PC-3 (cell line): ENCODE data around the gene SLC38A4. TPM values are rescaled to one million over a fixed set of nuclear protein-coding genes. Genes with fewer than 3 reads are reported as not detected.
A peak's percentile ranks its signal among the peaks of the same experiment; 100 is the strongest.

Source experiments
- ATAC-seq: fragments of 200-7000 bp; cut with Tn5 transposase; 2 replicates; pipeline ENCODE4 v1.9.1; 2020; ENCODE audit warnings: mild to moderate bottlenecking, moderate library complexity
- BruUV-seq: library from RNA; stranded (reverse); fragments of 400-500 nt; replicated peaks from 2 replicates; lab custom pipeline; 2021; lab: Mats Ljungman, UMichigan
- CTCF ChIA-PET: fragments of 300-600 bp; sonication (Branson Sonifier 250); formaldehyde crosslinking; loops from one replicate; lab custom pipeline; 2022; ENCODE audit warnings: antibody characterized with exemption; lab: Charles Lee
- POLR2A ChIA-PET: fragments of 300-600 bp; sonication (Branson Sonifier 250); formaldehyde crosslinking; loops from one replicate; lab custom pipeline; 2022; ENCODE audit warnings: antibody characterized with exemption; ENCODE audit not compliant: unreplicated experiment; lab: Charles Lee
- DNase-seq: peaks from one replicate; pipeline ENCODE4 v3.0.0-alpha.2; 2015
- H2AFZ ChIP-seq: fragments of 300-600 bp; sonication (generic); 2 replicates; pipeline ENCODE4 v1.6.0; 2016; ENCODE audit warnings: antibody characterized with exemption, low read length
- H3F3A ChIP-seq: fragments of 300-600 bp; sonication (generic); one replicate; pipeline ENCODE4 v1.6.0; 2017; ENCODE audit warnings: antibody characterized with exemption, low read length, control low read depth, mild to moderate bottlenecking; ENCODE audit not compliant: unreplicated experiment
- H3K27ac ChIP-seq: fragments of 300-600 bp; sonication (generic); 2 replicates; pipeline ENCODE4 v1.5.1; 2016; ENCODE audit warnings: mild to moderate bottlenecking, low read length
- H3K27me3 ChIP-seq: fragments of 300-600 bp; sonication (generic); 2 replicates; pipeline ENCODE4 v1.6.1; 2016; ENCODE audit warnings: low read length, mixed read lengths
- H3K36me3 ChIP-seq: fragments of 300-600 bp; sonication (generic); 2 replicates; pipeline ENCODE4 v1.6.1; 2016; ENCODE audit warnings: low read depth, mixed run types, low read length, mixed read lengths
- H3K4me1 ChIP-seq: fragments of 300-600 bp; sonication (generic); 2 replicates; pipeline ENCODE4 v1.5.1; 2016; ENCODE audit warnings: low read length; ENCODE audit not compliant: insufficient read depth
- H3K4me2 ChIP-seq: fragments of 300-600 bp; sonication (generic); 2 replicates; pipeline ENCODE4 v1.6.0; 2016; ENCODE audit warnings: low read length
- H3K4me3 ChIP-seq: fragments of 300-600 bp; sonication (generic); 2 replicates; pipeline ENCODE4 v1.5.1; 2016; ENCODE audit warnings: mild to moderate bottlenecking, low read length, mixed read lengths
- H3K79me2 ChIP-seq: fragments of 300-600 bp; sonication (generic); 2 replicates; pipeline ENCODE4 v1.6.1; 2017; ENCODE audit warnings: low read length, mixed read lengths
- H3K9ac ChIP-seq: fragments of 300-600 bp; sonication (generic); 2 replicates; pipeline ENCODE4 v1.6.0; 2016; ENCODE audit warnings: mild to moderate bottlenecking, low read length
- H3K9me2 ChIP-seq: fragments of 300-600 bp; sonication (generic); replicated peaks from 2 replicates; pipeline ENCODE4 v1.6.1; 2016; ENCODE audit warnings: mixed run types, low read length, mixed read lengths
- H3K9me3 ChIP-seq: fragments of 300-600 bp; sonication (generic); 2 replicates; pipeline ENCODE4 v1.6.1; 2016; ENCODE audit warnings: low read length, mixed read lengths
- H4K20me1 ChIP-seq: fragments of 300-600 bp; sonication (generic); 2 replicates; pipeline ENCODE4 v1.6.1; 2016; ENCODE audit warnings: low read length, mixed read lengths
- EZH2 ChIP-seq: fragments of 300-600 bp; sonication (generic); IDR thresholded peaks from one replicate; pipeline ENCODE4 v1.6.1; 2017; ENCODE audit warnings: antibody characterized with exemption, mild to moderate bottlenecking, low read length; ENCODE audit not compliant: unreplicated experiment
- EZH2phosphoT487 ChIP-seq: fragments of 300-600 bp; sonication (generic); IDR thresholded peaks from 2 replicates; pipeline ENCODE4 v1.6.1; 2018; ENCODE audit warnings: mild to moderate bottlenecking, antibody characterized with exemption, low read length, borderline replicate concordance
- intact Hi-C: fragments of 100-400 bp; cut with micrococcal nuclease; formaldehyde crosslinking; loops from 2 replicates; pipeline ENCODE4 v1.9.0; 2023
- total RNA-seq: library from RNA; depleted of rRNA; stranded (reverse); fragments of >200 nt; gene quantifications from 2 replicates; pipeline ENCODE4 v1.2.3, GENCODE V29; 2014
- TF ChIP-seq, protein P1 (sequence below): fragments of 300-600 bp; sonication (generic); conservative IDR thresholded peaks from 2 replicates; pipeline ENCODE4 v1.5.1; 2017; ENCODE audit warnings: antibody characterized with exemption, low read depth, mild to moderate bottlenecking, low read length

The SLC38A4 gene
- total RNA-seq, 1 experiment from 2014 or later, result not detected

- BruUV-seq, result no TSS peak
- Histone ChIP-seq H3K4me2 (no peak overlapping the region), H3K4me1 (no peaks in the 10 kb centered on the region), H3K9me2 (no peaks in the 10 kb centered on the region), H3K79me2 (no peaks in the 10 kb centered on the region), H3K27ac (no peak overlapping the region), H3K4me3 (no peak overlapping the region), H4K20me1 (no peaks in the 10 kb centered on the region), H3K36me3 (no peaks in the 10 kb centered on the region), H3F3A (no peaks in the 10 kb centered on the region), H2AFZ (no peak overlapping the region), H3K27me3 (no peaks in the 10 kb centered on the region), H3K9ac (no peak overlapping the region), H3K9me3 (no peaks in the 10 kb centered on the region)
- ATAC-seq (no peak), DNase-seq (peak; percentile 7)
- TF ChIP-seq EZH2phosphoT487, result no peak
- TF ChIP-seq, protein P1, sequence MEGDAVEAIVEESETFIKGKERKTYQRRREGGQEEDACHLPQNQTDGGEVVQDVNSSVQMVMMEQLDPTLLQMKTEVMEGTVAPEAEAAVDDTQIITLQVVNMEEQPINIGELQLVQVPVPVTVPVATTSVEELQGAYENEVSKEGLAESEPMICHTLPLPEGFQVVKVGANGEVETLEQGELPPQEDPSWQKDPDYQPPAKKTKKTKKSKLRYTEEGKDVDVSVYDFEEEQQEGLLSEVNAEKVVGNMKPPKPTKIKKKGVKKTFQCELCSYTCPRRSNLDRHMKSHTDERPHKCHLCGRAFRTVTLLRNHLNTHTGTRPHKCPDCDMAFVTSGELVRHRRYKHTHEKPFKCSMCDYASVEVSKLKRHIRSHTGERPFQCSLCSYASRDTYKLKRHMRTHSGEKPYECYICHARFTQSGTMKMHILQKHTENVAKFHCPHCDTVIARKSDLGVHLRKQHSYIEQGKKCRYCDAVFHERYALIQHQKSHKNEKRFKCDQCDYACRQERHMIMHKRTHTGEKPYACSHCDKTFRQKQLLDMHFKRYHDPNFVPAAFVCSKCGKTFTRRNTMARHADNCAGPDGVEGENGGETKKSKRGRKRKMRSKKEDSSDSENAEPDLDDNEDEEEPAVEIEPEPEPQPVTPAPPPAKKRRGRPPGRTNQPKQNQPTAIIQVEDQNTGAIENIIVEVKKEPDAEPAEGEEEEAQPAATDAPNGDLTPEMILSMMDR, result no peak
- no peak for TF ChIP-seq EZH2
- CTCF ChIA-PET, result no interaction called here
- intact Hi-C loops, result no loop called here
- POLR2A ChIA-PET, result no interaction called here
Measured at GRCh38 chr12:46722394-46723185, 103.2 kb downstream of the SLC38A4 start.

DNA sequence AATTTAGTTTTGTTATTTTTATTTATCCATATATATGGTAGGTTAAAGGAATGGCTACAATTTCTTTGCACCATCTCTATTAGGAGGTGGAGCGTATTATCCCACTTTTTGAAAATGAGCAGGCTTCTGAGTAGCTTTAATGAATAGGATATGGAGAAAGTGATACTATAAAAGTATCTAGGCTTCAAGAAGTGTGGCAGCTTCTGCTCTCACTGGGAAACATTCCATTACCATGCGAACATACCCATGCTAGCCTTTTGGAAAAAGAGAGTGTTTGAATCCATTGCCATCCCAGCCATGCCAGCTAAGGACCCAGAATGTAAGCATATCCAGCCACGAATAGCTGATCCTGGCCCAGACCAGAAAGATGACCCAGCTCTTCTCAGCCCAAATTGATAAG is 107.3 kb downstream of the SLC38A4 start:
- Histone ChIP-seq H3K9me2 (no peaks in the 10 kb centered on the region), H3K9ac (no peak overlapping the region), H4K20me1 (no peaks in the 10 kb centered on the region), H3K79me2 (no peaks in the 10 kb centered on the region), H3K27me3 (no peaks in the 10 kb centered on the region), H3K4me2 (no peak overlapping the region), H3K4me3 (no peak overlapping the region), H3K9me3 (no peaks in the 10 kb centered on the region), H2AFZ (no peak overlapping the region), H3K36me3 (no peaks in the 10 kb centered on the region), H3F3A (no peaks in the 10 kb centered on the region), H3K27ac (no peak overlapping the region), H3K4me1 (no peaks in the 10 kb centered on the region)
- CTCF ChIA-PET, result no interaction called here
- DNase-seq, result no peak
- intact Hi-C loops, result no loop called here
- TF ChIP-seq EZH2phosphoT487 (no peak), EZH2 (no peak)
- TF ChIP-seq, protein P1, result no peak
- BruUV-seq, result no TSS peak
- no peak for ATAC-seq
- POLR2A ChIA-PET, result no interaction called here

- CTCF ChIA-PET, result no interaction called here
Measured at GRCh38 chr12:46717868-46718267, 107.9 kb downstream of the SLC38A4 start.

More at GRCh38 chr12:46717868-46718267, 107.9 kb downstream of the SLC38A4 start:
- no peaks in the 10 kb centered on the region for H3K27me3 ChIP-seq
- H3K4me2 ChIP-seq, result no peak overlapping the region
- TF ChIP-seq, protein P1, result no peak
- TF ChIP-seq EZH2 (no peak), EZH2phosphoT487 (no peak)
- intact Hi-C loops, result no loop called here
- ATAC-seq (no peak), DNase-seq (no peak)
- H3K9me3 ChIP-seq, result no peaks in the 10 kb centered on the region
- no peaks in the 10 kb centered on the region for H3F3A ChIP-seq
- no peak overlapping the region for H3K4me3 ChIP-seq
- H3K4me1 ChIP-seq, result no peaks in the 10 kb centered on the region
- no peaks in the 10 kb centered on the region for H4K20me1 ChIP-seq
- H3K9me2 ChIP-seq, result no peaks in the 10 kb centered on the region
- H3K9ac ChIP-seq, result no peak overlapping the region
- POLR2A ChIA-PET, result no interaction called here
- H3K36me3 ChIP-seq, result no peaks in the 10 kb centered on the region
- no peak overlapping the region for H2AFZ ChIP-seq
- H3K27ac ChIP-seq, result no peak overlapping the region
- no peaks in the 10 kb centered on the region for H3K79me2 ChIP-seq
- no TSS peak for BruUV-seq
